ENCODE results near the gene KMO. TPM values are rescaled to one million over a fixed set of nuclear protein-coding genes. Genes with fewer than 3 reads are reported as not detected.
A peak's percentile ranks its signal among the peaks of the same experiment; 100 is the strongest.

The KMO gene
- total RNA-seq, result under 1 TPM; 0.39 to 0.47 TPM
- long read RNA-seq, result 0 reads

DNA sequence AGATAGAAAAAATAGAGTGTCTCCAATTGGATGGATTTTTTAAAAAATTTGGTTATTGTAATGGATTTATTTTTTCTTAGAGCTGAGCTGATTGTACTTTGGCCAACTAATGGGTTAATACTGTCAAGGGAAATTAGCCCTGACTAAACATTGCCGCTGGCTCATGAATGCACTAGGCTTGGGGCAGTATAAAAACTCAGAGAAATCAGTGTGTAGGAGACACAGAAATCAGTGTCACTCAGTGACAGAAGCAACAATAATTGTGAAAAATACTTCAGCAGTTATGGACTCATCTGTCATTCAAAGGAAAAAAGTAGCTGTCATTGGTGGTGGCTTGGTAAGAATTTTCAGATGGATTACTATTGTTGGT, at the start of gene KMO:
KMO (plus strand) TSS at position 217 of the 370 bp plus-strand sequence; CDS start at position 284, 67 bp downstream.
- intact Hi-C loops (cut with DNase I), result loop anchor here (5.0 to 10.0 kb wide), 2 partner anchors 93 to 95 kb away; no protein-coding TSS in a partner anchor
- DNase-seq, result no peak
- ATAC-seq, result peak in 1 of 2 donors; percentile 65

DNA sequence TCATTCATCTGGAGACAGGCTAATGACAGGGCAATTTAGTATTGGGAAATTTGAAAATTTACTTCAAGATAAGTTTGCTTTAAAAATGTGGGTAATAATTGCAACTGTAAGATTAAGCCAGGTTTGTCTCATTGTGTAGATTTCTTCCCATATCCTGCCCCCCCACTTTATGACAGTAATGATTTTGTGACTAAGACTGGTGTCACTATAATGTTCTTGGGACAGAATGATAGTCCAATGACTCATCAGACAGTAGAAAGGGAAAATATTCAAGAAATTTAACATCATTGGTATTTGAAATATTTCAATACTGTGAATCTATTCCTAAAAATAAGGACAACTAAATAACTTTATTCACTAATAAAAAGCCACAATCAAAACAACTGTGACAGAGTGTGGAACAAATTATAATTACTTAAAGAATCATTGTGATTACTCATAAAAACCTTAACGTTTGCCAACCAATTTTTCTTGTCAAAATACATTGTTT, 49.4 kb upstream of the KMO start:
- intact Hi-C loops (cut with DNase I), result no loop called here
- ATAC-seq (no peak), DNase-seq (no peak)

GRCh38 chr1:241485145-241485544, 47.0 kb upstream of the KMO start:
- ATAC-seq, result no peak
- intact Hi-C loops (cut with DNase I), result no loop called here
- no peak for DNase-seq

DNA sequence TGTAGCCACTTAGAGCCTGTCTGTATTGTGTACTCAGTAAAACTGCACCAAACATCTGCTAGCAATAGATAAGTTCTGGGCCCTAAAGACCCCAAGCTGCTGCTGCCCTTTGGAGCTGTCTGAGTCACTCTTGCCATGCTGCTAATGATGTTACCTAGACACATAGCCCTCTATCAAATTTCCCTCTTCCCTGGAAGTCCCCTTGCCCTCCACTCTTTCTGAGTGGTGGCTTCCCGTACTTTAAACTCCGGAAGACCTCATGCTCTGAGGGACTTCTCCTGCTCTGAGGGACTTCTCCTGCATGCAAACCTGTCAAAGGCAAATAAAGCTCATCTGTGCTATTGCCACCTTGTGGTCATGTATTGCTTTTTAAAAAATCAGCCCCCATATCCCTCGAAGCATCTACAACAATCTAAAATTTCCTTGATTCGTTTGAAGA, 46.6 kb upstream of the KMO start:
- intact Hi-C loops (cut with DNase I), result no loop called here
- no peak for ATAC-seq

DNA sequence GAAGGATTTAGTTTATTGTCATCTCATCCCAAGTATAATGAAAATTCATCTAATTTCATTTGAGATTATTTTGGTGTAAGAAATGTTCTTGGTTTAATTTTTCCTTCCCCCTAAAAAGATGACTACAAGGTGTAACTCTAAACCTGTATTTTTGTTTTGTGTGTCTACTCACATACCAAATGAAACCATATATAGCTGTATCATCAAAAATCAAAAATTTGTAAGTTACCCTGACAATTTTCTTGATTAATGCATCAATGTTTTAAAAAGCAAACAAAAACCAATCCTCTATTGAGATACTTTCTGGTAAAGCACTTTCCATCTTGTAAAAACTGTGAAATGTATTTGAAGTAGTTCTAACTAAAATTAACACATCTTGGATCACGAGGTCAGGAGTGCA, 43.4 kb upstream of the KMO start:
- ATAC-seq (no peak), DNase-seq (no peak)
- intact Hi-C loops (cut with DNase I), result no loop called here

More for the DNA sequence above, 46.6 kb upstream of the KMO start:
- no peak for DNase-seq

DNA sequence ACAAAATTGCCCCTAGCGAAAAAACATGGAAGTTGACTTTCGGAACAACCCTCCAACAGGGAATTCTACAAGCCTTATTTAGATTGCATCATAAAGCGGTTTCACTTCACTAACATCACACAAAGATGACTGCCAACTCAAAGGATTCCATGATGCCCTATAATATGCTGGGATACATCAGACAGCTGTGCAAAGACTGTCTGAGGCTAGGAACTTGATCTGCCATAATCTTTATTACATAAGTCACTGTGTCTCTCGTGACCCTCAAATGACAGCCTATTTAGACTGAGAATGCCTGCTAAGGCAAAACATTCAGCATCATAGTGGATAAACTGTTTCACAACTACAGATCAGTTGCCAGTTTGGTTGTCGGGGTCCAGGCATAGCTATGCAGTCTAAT, 36.4 kb upstream of the KMO start:
- no peak for DNase-seq
- intact Hi-C loops (cut with DNase I), result no loop called here
- ATAC-seq, result no peak

DNA sequence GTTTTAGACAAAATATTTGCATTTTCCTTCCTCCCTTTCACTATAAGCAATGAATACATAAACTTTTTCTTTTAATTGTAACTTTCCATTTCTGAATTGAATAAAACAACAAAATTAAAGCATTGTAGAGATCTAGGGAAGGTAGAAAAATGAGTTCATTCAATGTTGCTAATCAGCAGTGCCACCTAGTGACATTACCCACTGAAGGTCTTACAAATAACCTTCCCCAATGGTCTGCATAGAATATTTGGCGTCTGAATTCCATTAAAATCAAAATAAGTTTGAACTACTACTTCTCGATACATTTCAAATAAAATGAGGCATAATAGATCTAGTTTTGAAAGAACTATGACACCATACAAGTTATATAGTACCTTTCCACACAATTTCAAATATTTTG, 32.3 kb upstream of the KMO start:
- intact Hi-C loops (cut with DNase I), result no loop called here
- ATAC-seq, result no peak

DNA sequence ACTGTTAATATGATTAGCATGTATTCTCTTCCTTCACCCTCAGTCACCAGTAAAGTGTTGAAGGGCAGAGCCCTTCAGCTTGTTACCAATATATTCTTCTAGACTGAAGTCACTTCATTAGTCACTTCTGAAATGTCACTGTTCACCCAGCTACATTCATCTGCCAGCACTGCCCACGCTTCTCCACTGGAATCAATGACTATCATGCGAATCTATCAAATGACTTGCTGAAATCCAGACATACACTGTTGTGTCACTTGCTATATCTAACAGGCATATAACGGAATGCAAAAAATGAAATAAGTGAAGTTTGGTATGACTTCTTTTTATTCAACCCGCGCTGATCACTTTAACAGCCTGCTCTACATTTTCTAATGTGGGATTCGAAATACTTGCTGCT, 28.7 kb upstream of the KMO start:
- intact Hi-C loops (cut with DNase I), result no loop called here
- DNase-seq (no peak), ATAC-seq (no peak)

More for the DNA sequence above, 32.3 kb upstream of the KMO start:
- DNase-seq, result no peak

DNA sequence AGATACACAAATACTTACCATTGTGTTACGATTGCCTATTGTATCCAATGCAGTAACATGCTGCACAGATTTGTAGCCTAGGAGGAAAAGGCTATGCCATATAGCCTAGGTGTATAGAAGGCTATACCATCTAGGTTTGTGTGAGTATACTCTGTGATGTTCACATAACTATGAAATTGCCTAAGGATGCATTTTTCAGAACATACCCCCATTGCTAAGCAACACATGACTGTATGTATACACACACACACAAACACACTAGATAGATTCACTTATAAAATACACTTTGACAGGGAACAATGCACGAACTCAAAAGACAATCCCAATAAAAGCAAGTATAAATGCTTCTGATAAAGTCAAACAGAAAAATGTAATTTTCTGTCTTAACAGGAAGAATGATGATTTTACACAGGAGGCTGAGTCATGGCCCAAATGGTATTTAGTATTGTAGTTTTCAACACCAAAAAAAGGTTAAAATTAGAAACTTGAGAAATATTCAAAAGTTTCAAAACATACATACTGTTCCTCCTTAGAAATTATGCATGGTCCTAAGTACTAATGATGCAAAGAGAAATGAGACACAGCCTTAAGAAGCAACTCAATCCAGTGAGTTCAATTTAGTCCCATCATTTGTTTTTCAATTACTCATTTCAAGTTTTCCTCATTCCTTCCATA, 24.9 kb upstream of the KMO start:
- no peak for ATAC-seq
- no peak for DNase-seq
- intact Hi-C loops (cut with DNase I), result no loop called here

DNA sequence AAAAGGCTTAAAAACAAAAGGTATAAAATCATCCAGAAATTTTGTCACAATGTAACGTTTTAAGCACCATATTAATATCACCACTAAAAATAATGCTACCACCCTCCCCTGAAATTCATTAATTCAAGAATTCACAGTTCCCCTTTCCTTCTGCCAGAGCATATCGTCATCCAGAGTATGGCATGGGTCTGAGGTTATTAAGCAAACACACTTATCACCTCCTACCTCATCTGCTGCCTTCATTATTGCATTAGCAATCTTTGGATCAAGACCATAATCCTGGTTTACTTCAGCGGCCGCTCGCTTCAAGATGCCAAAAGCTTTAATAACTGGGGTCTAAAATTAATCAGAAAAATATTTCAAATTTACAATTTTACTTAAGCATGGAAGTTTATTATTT, 18.8 kb upstream of the KMO start:
- intact Hi-C loops (cut with DNase I), result no loop called here
- DNase-seq, result no peak
- no peak for ATAC-seq

DNA sequence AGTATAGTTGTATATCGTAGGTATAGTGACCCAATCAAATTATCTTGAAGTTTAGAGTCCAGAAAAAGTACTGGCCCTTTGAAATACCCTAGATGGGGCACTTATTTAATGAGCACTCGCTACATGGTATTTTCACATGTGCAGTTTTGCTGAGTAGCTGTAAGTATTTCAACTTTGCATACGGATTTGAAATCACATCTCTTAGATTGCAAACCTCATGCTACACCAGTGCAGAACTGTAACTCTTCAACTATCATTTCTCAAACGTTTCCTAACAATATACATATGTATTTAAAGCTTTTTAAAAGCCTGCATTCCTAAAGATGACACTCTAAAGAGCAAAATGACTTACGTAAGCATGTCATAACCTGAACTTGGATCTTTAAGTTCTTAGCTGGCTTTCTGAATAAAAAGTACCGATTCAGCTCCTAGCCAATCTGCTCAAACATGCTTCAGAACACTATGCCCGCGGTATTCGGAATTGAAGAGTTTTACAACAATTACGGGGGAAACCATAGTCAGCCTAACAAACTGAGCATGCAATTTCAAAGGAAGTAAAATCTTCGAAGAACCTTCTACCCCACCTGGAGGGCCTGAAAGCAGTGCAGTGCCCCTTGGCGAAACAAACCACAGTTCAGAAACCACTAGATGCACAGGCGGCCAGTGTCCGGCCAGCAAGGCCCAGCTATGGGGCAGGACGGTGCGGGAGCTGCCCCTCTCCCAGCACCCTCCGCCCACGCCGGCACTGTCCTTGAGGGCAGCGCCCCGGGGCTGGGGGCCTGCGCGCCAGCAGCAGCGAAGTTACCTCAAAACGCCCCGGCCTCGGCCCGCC, 13.5 kb upstream of the KMO start:
- DNase-seq (no peak), ATAC-seq (peak; percentile 60 to 75)
- intact Hi-C loops (cut with DNase I), result no loop called here

- peak; percentile 97 for DNase-seq
- peak; percentile 99 for ATAC-seq
- intact Hi-C loops (cut with DNase I), result no loop called here
These were observed 12.7 kb upstream of the KMO start, which contains the start of gene FH for GRCh38 chr1:241519308-241520079. FH (minus strand) TSS chr1:241519755; CDS start chr1:241519722, 33 bp downstream.

DNA sequence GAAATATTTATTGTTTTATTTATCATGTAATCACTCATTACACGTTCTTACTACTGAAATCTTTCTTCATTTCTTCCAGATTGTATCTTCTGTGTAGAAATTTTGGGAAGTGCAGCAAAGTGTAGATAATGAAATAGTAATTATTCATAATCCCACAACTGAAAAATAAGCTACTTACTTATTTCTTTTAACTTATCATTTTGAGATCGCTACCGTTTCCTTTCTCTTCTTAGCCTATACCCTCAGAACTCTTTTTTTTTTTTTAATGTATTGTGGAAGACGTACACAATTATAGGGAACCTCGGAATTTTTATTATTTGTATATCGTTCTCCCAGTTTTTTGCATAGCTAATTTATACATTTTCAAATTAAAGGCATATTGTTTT, 12.1 kb upstream of the KMO start:
- ATAC-seq, result no peak
- intact Hi-C loops (cut with DNase I), result no loop called here
- no peak for DNase-seq

- no peak for ATAC-seq
- intact Hi-C loops (cut with DNase I), result no loop called here
- DNase-seq, result no peak
These were observed 10.5 kb upstream of the KMO start for GRCh38 chr1:241521718-241522117.

DNA sequence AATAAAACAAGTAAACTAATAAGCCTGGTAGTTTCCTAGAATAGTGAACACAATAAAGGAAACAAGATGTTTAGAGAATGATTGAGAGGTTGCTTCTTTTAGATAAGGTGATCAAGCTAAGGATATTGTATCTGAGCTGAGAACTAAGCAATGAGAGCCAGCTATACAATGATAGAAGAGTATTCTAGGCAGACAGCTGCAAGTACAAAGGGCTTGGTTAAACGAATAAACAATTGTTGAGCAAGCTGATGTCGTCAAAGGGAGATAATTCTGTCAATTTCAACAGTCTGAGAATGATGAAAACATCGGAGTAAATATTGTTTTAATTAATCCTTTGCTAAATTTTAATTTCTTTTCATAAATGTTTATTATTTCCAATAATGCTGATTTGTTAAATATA, 7.2 kb upstream of the KMO start:
- DNase-seq, result no peak
- no peak for ATAC-seq
- intact Hi-C loops (cut with DNase I), result no loop called here

DNA sequence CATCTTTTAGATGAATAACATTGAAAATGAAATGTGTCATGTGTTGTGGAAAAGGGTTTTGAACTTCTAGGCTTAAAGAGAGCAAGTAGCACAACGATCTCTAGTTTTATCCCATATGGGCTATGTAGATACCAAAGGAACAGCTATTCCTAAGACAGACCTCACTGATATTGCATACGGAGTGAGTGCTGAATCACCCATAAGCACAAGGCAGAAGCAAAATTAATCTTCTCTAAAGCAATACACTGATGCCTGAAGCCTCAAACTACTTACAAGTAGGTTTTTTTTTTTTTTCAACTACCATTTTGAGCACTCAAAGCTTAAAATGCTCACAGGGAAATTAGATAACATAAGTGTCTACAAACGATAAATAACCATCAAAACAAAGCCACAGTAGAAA, 5.0 kb upstream of the KMO start:
- intact Hi-C loops (cut with DNase I), result no loop called here
- DNase-seq (no peak), ATAC-seq (no peak)

DNA sequence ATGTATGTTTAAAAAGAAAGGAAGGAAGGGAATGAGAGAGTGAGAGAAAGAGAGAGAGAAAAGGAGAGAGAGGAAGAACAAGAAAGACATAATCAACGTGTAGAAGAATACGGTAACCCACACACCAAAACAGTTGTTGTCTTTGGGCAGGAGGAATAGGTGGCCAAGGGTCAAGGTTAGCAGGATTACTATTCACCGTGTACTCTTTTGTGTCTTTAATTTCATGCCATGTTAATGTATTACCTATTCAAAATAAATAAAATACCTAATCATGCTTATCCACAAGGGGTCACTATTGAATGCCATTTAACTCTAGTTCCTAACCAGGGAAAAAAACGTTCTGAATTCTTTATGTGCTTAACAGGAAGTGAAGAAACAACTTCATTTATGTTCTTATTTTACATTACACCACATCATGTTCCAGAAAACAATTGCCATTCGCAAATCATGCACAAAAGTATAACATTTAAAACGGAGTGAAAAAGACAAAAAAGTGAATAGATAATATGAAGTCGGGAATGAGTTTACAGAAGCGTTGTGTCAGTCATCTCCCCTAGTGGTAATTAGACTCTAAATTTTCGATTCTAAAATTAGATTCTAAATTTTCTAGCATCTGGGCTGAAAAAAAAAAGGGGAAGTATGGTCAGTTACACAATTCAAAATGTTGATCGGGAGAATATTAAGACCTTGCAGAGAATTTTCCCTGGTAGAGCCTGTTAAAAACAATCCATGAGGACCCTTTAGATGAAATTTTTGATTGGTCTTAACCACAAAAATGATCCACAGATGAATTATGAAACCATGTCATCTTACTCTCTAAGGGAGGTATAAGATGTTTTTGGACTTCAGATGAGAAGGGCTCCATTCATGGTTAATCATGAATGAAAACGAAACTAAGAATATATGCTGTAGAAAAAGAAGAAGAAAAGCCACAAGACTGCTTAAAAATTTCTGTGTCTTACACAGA, 700 bp upstream of the KMO start:
- intact Hi-C loops (cut with DNase I), result loop anchor here (5.0 to 10.0 kb wide), 2 partner anchors 93 to 96 kb away; no protein-coding TSS in a partner anchor
- DNase-seq (no peak), ATAC-seq (peak; percentile 87 to 88)

- intact Hi-C loops (cut with DNase I), result loop anchor here (5.0 to 10.0 kb wide), 2 partner anchors 92 to 94 kb away; no protein-coding TSS in a partner anchor
- DNase-seq (no peak), ATAC-seq (no peak)
These were observed 686 bp downstream of the KMO start for GRCh38 chr1:241532864-241533263.
